Muscle layer of colon (tissue), 2 donors: ENCODE results near the gene ARHGAP9.
"Not testable (repeated sequence)": the region's sequence is repeated elsewhere in the genome, so short reads cannot be mapped to it uniquely, and the experiment has no call there.

Source experiments
- H3K27ac ChIP-seq: one replicate; pipeline ENCODE4 v1.7.0; 2013; ENCODE audit warnings: low read depth, mild to moderate bottlenecking, low read length, moderate library complexity
- H3K27me3 ChIP-seq, 2 donors: one replicate each; pipeline ENCODE4 v1.7.0; 2013; ENCODE audit warnings: low read length in 2 of 2, mild to moderate bottlenecking in 2 of 2; ENCODE audit not compliant: insufficient read depth in 2 of 2, control insufficient read depth in 1 of 2
- H3K36me3 ChIP-seq: one replicate; pipeline ENCODE4 v1.7.0; 2013; ENCODE audit warnings: mild to moderate bottlenecking, low read length; ENCODE audit not compliant: insufficient read depth
- H3K4me1 ChIP-seq: one replicate; pipeline ENCODE4 v1.7.0; 2013; ENCODE audit warnings: mild to moderate bottlenecking, low read length; ENCODE audit not compliant: insufficient read depth
- H3K4me3 ChIP-seq, 2 donors: one replicate each; pipeline ENCODE4 v1.7.0; 2013; ENCODE audit warnings: low read length in 2 of 2, low read depth in 1 of 2, mild to moderate bottlenecking in 1 of 2, moderate library complexity in 1 of 2
- H3K9ac ChIP-seq: one replicate; pipeline ENCODE4 v1.7.0; 2013; ENCODE audit warnings: low read length
- H3K9me3 ChIP-seq: one replicate; pipeline ENCODE4 v1.7.0; 2013; ENCODE audit warnings: mild to moderate bottlenecking, low read length
- donor health status: abdominal sarcoma.
- donor health status: Adenocarcinoma of cecum.

Gene ARHGAP9

DNA sequence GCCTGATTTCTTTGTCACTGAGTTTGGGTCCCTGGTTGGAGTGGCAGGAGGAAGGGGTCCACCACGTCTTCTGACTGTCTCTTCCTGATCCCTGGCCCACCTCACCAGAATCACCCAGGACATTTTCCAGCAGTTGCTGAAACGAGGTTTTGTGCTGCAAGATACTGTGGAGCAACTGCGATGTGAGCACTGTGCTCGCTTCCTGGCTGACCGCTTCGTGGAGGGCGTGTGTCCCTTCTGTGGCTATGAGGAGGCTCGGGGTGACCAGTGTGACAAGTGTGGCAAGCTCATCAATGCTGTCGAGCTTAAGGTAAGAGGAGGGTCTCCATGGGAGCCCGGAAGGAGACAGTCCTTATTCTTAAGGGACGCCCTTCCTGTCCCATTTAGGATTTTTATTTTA, 20.5 kb upstream of the ARHGAP9 start:
- Histone ChIP-seq H3K27ac (no peak overlapping the region), H3K4me1 (no peaks in the 10 kb centered on the region), H3K36me3 (peaks cover 50% of the 10 kb centered on the region), H3K9ac (no peak overlapping the region), H3K27me3 (no peaks in the 10 kb centered on the region), H3K9me3 (no peaks in the 10 kb centered on the region), H3K4me3 (no peak overlapping the region)

GRCh38 chr12:57498571-57498970, 18.9 kb upstream of the ARHGAP9 start:
- Histone ChIP-seq H3K4me1 (no peaks in the 10 kb centered on the region), H3K27me3 (no peaks in the 10 kb centered on the region), H3K9me3 (no peaks in the 10 kb centered on the region), H3K4me3 (no peak overlapping the region), H3K36me3 (peaks cover 39% of the 10 kb centered on the region), H3K27ac (no peak overlapping the region), H3K9ac (no peak overlapping the region)

- H3K9ac ChIP-seq: no peak overlapping the region
- H3K36me3 ChIP-seq: peaks cover 38% of the 10 kb centered on the region
- no peaks in the 10 kb centered on the region for H3K27me3 ChIP-seq
- H3K4me3 ChIP-seq: no peak overlapping the region
- no peaks in the 10 kb centered on the region for H3K9me3 ChIP-seq
- no peaks in the 10 kb centered on the region for H3K4me1 ChIP-seq
- no peak overlapping the region for H3K27ac ChIP-seq
Measured at GRCh38 chr12:57498132-57498502, 18.5 kb upstream of the ARHGAP9 start.

DNA sequence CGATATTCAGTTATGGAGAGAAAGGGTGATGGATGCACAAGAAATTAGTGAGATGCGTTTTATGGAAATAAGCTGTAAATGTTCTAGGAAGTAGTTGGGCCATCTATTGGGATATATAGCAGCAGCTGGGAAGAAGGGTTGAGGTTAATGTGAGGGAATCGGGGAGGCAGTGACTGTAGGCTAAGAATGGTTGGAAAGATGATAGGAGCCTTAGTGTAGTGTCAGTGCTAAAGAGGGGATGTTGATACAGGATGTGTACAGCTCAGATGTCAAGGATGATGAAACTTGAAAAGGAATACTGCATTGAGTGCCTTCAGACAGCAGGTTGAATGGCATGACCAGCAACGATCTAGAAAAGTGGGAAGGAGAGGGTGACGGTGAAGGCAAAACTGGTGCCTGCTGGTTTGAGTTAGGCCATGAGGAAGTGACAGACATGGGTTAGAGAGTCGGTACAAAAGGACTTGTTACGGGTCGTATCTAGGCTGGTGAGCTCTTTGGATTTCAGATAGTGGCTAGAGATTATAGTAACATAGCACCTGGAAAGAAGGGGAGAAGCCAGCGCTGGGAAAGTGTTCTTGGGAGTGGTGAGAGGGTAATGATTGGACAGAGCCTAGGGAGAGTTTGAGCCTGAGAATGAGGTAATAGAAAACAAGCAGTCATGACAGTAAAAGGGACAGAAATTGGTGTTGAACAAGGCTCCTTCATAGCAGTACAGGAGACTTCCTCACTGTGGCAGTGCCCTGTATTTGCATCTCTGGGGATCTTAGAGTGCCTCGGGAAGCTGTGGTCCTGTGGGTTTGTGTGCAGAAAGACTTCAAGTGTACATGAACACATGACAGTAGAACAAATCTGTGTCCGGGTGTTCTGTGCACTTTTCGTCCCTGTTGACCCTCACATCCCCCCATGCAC, 17.8 kb upstream of the ARHGAP9 start:
- no peaks in the 10 kb centered on the region for H3K27me3 ChIP-seq
- H3K4me3 ChIP-seq: no peak overlapping the region
- no peak overlapping the region for H3K9ac ChIP-seq
- no peaks in the 10 kb centered on the region for H3K4me1 ChIP-seq
- H3K36me3 ChIP-seq: peaks cover 43% of the 10 kb centered on the region
- H3K27ac ChIP-seq: no peak overlapping the region
- H3K9me3 ChIP-seq: no peaks in the 10 kb centered on the region

DNA sequence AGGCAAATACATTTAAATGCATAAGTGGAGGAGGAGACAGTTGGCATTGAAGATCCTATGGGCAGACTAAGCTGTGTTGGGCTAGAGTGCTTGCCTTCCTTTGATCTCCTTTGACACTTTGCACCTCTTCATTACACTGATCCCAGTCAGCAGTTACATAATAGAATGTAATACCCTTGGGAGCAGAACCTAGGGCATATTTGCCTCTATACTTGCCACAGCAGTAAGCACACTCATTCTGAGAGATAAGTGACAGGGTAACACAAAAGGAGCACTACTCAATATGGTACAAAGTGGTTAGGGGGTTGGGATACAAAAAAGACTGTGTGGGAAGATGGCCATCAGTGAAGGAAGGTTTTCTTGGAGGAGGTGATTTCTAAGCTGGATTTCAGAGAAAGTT, 17.2 kb upstream of the ARHGAP9 start:
- H3K36me3 ChIP-seq: peaks cover 43% of the 10 kb centered on the region

DNA sequence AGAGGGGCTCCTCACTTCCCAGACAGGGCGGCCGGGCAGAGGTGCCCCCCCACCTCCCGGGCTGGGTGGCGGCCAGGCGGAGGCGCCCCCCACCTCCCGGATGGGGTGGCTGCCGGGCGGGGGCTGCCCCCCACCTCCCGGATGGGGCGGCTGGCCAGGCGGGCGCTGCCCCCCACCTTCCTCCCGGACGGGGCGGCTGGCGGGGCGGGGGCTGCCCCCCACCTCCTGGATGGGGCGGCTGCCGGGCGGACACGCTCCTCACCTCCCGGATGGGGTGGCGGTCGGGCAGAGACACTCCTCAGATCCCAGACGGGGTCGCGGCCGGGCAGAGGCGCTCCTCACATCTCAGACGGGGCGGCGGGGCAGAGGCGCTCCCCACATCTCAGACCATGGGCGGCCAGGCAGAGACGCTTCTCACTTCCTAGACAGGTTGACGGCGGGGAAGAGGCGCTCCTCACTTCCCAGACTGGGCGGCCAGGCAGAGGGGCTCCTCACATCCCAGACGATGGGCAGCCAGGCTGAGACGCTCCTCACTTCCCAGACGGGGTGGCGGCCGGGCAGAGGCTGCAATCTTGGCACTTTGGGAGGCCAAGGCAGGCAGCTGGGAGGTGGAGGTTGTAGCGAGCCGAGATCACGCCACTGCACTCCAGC, 15.5 kb upstream of the ARHGAP9 start:
- peaks cover 44% of the 10 kb centered on the region for H3K36me3 ChIP-seq
- not testable (repeated sequence) for H3K27me3 ChIP-seq, H3K4me1 ChIP-seq, H3K9me3 ChIP-seq, H3K27ac ChIP-seq, H3K9ac ChIP-seq, H3K4me3 ChIP-seq

More for the DNA sequence above, 17.2 kb upstream of the ARHGAP9 start:
- Histone ChIP-seq H3K27ac (no peak overlapping the region), H3K9ac (no peak overlapping the region), H3K4me3 (no peak overlapping the region), H3K9me3 (no peaks in the 10 kb centered on the region), H3K4me1 (no peaks in the 10 kb centered on the region), H3K27me3 (no peaks in the 10 kb centered on the region)

- H3K4me3 ChIP-seq: no peak overlapping the region
- H3K36me3 ChIP-seq: peaks cover 39% of the 10 kb centered on the region
- no peak overlapping the region for H3K27ac ChIP-seq
- H3K9ac ChIP-seq: no peak overlapping the region
- no peaks in the 10 kb centered on the region for H3K9me3 ChIP-seq
- no peaks in the 10 kb centered on the region for H3K27me3 ChIP-seq
- peaks cover 13% of the 10 kb centered on the region for H3K4me1 ChIP-seq
Measured at GRCh38 chr12:57491393-57492280, 12.0 kb upstream of the ARHGAP9 start.

- peaks cover 39% of the 10 kb centered on the region for H3K36me3 ChIP-seq
- peaks cover 13% of the 10 kb centered on the region for H3K4me1 ChIP-seq
- H3K9me3 ChIP-seq: no peaks in the 10 kb centered on the region
- no peak overlapping the region for H3K4me3 ChIP-seq
- H3K27ac ChIP-seq: no peak overlapping the region
- no peak overlapping the region for H3K9ac ChIP-seq
- no peaks in the 10 kb centered on the region for H3K27me3 ChIP-seq
Measured at GRCh38 chr12:57490126-57490525, 10.5 kb upstream of the ARHGAP9 start.

GRCh38 chr12:57489157-57489641, 9.5 kb upstream of the ARHGAP9 start:
- peak overlapping the region; percentile 95 for H3K9ac ChIP-seq
- H3K4me3 ChIP-seq: peak overlapping the region; percentile 55 to 98
- H3K9me3 ChIP-seq: no peaks in the 10 kb centered on the region
- H3K4me1 ChIP-seq: peaks cover 13% of the 10 kb centered on the region
- H3K27ac ChIP-seq: no peak overlapping the region
- no peaks in the 10 kb centered on the region for H3K27me3 ChIP-seq
- peaks cover 39% of the 10 kb centered on the region for H3K36me3 ChIP-seq

DNA sequence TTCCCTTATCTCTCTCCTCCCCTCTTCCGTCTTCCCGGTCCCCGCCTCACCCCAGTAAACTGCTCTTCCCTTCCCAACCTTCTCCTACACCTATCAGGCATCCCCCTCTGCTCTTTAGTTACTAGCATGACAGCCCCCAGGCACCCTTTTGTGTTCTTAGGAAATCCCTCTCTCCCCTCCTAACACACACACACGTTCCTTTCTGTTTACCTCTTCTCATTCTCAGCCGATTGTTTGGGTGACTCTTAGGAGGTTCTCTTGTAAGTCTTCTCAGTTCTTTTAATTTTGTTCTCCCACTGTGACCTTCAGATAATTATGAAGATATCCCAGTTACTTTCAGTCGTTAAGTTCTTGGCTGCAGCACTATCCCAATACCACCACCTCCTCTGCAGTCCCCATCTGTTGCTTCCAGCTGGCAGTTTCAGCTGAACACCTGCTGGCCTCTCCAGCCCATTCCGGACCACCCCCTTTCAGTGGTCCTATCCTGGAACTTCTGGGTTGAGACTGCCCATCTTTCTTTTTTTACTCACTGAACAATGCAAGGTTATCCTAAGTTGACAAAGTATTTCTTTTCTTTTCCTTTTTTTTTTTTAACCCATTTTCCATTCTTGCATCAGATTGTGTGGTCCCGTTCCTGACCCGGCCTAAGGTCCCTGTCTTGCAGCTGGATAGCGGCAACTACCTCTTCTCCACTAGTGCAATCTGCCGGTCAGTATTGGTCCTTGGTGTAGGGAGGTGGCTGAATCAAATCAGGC, 8.9 kb upstream of the ARHGAP9 start:
- Histone ChIP-seq H3K9me3 (no peaks in the 10 kb centered on the region), H3K27ac (peak overlapping the region; percentile 48), H3K9ac (peak overlapping the region; percentile 95), H3K36me3 (peaks cover 39% of the 10 kb centered on the region), H3K4me3 (peak overlapping the region; percentile 55 to 98), H3K27me3 (no peaks in the 10 kb centered on the region), H3K4me1 (peaks cover 13% of the 10 kb centered on the region)
